ENCODE data around the gene RASL12. TPM values are rescaled to one million over a fixed set of nuclear protein-coding genes. Genes with fewer than 3 reads are reported as not detected.

Gene RASL12
- total and polyA plus RNA-seq, 3 donors from 2014 or later = 43.9 to 75.2 (median 64.7) TPM

- Histone ChIP-seq H3K4me1 (peaks cover 50% of the 10 kb centered on the region), H3K9me3 (no peaks in the 10 kb centered on the region), H3K27ac (no peak overlapping the region), H3K27me3 (no peaks in the 10 kb centered on the region), H3K36me3 (ENCODE audit: low read depth, missing control alignments) (no peaks in the 10 kb centered on the region), H3K4me3 (no peak overlapping the region)
- no peak for DNase-seq
- intact Hi-C loops (cut with DNase I; ENCODE audit: low total_unique reads) = no loop called here
- WGBS, 2 donors = 90 to 92% methylated on average over 11 to 17 of the region's 17 CpGs
- TF ChIP-seq POLR2A (IDR thresholded peaks at IDR 0.05) = no peak
- no peak for TF ChIP-seq CTCF (IDR thresholded peaks at IDR 0.05)
Measured at GRCh38 chr15:65092911-65093792, 25.4 kb upstream of the RASL12 start.

- TF ChIP-seq CTCF (IDR thresholded peaks at IDR 0.05) = no peak
- TF ChIP-seq POLR2A (IDR thresholded peaks at IDR 0.05) = no peak
- WGBS, 2 donors = 63 to 71% methylated on average over 10 to 12 of the region's 12 CpGs
- Histone ChIP-seq H3K36me3 (ENCODE audit: low read depth, missing control alignments) (no peaks in the 10 kb centered on the region), H3K4me1 (peaks cover 60% of the 10 kb centered on the region), H3K27me3 (no peaks in the 10 kb centered on the region), H3K9me3 (no peaks in the 10 kb centered on the region), H3K4me3 (no peak overlapping the region), H3K27ac (no peak overlapping the region)
- intact Hi-C loops (cut with DNase I; ENCODE audit: low total_unique reads) = no loop called here
- DNase-seq = no peak
Measured at GRCh38 chr15:65091946-65092770, 24.4 kb upstream of the RASL12 start.

- TF ChIP-seq POLR2A (IDR thresholded peaks at IDR 0.05) = no peak
- TF ChIP-seq CTCF (IDR thresholded peaks at IDR 0.05) = no peak
- Histone ChIP-seq H3K27me3 (no peaks in the 10 kb centered on the region), H3K4me3 (no peak overlapping the region), H3K9me3 (no peaks in the 10 kb centered on the region), H3K27ac (peak overlapping the region; percentile 73 to 78), H3K4me1 (peaks cover 44% of the 10 kb centered on the region), H3K36me3 (ENCODE audit: low read depth, missing control alignments) (no peaks in the 10 kb centered on the region)
- no peak for DNase-seq
- intact Hi-C loops (cut with DNase I; ENCODE audit: low total_unique reads) = loop anchor here (10.0 kb wide), 1 partner anchor 55 kb away; no protein-coding TSS in a partner anchor
- WGBS, 2 donors = 41 to 58% methylated on average over 5 of the region's 5 CpGs
Measured at GRCh38 chr15:65089206-65089824, 21.5 kb upstream of the RASL12 start.

- Histone ChIP-seq H3K27ac (peak overlapping the region; percentile 73 to 78), H3K9me3 (no peaks in the 10 kb centered on the region), H3K4me1 (peaks cover 42% of the 10 kb centered on the region), H3K4me3 (no peak overlapping the region), H3K27me3 (no peaks in the 10 kb centered on the region), H3K36me3 (ENCODE audit: low read depth, missing control alignments) (no peaks in the 10 kb centered on the region)
- intact Hi-C loops (cut with DNase I; ENCODE audit: low total_unique reads) = loop anchor here (10.0 kb wide), 1 partner anchor 54 kb away; no protein-coding TSS in a partner anchor
- no peak for TF ChIP-seq POLR2A (IDR thresholded peaks at IDR 0.05)
- no peak for TF ChIP-seq CTCF (IDR thresholded peaks at IDR 0.05)
- DNase-seq = no peak
- WGBS, 2 donors = 67 to 82% methylated on average over 6 of the region's 6 CpGs
Measured at GRCh38 chr15:65088643-65089021, 20.8 kb upstream of the RASL12 start.
